ENCODE data around the gene ZBTB38.

The ZBTB38 gene

GRCh38 chr3:141328286-141329166 is 39.8 kb upstream of the ZBTB38 start:
- TF ChIP-seq REST (IDR thresholded peaks at IDR 0.05; ENCODE audit: insufficient replicate concordance, low read depth) (no peak), POLR2AphosphoS5 (IDR thresholded peaks at IDR 0.05; ENCODE audit: low read depth) (no peak), GABPA (IDR thresholded peaks at IDR 0.05; ENCODE audit: low read depth) (no peak), CTCF (IDR thresholded peaks at IDR 0.05; ENCODE audit: insufficient read depth, low read length) (no peak), SPI1 (IDR thresholded peaks at IDR 0.05; ENCODE audit: borderline replicate concordance, low read depth) (no peak)
- no peak overlapping the region for H3K4me3 ChIP-seq (replicated peaks; ENCODE audit: insufficient read depth, low read length)
- H3K27me3 ChIP-seq (ENCODE audit: insufficient read depth, poor library complexity, severe bottlenecking): no peaks in the 10 kb centered on the region
- H3K27ac ChIP-seq (replicated peaks): no peak overlapping the region
- no peak for DNase-seq (ENCODE audit: low read depth in 1 of 2, low spot score in 1 of 2)

DNA sequence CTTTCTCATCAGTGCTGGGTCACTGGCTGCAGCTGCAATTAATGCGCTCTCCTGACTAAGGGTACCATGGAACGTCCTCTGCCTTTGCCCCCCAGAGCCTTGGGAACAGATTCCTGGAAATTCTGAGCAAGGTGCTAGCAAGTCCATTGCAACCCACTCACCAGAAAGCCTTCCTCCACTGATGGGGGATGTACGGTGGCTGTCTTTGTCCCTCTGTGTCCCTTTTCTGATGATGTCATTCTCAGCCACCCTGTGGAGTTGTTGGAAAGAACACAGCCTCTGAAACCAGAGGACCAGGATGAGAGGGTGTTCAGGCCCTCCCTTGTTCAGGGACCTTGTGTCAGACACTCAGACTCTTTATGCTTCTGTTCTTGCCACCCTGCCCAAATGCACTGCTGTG is 38.1 kb upstream of the ZBTB38 start:
- Histone ChIP-seq H3K27ac (replicated peaks) (no peak overlapping the region), H3K4me3 (replicated peaks; ENCODE audit: insufficient read depth, low read length) (no peak overlapping the region), H3K27me3 (ENCODE audit: insufficient read depth, poor library complexity, severe bottlenecking) (no peaks in the 10 kb centered on the region)
- DNase-seq (ENCODE audit: low read depth in 1 of 2, low spot score in 1 of 2): no peak
- TF ChIP-seq POLR2AphosphoS5 (IDR thresholded peaks at IDR 0.05; ENCODE audit: low read depth) (no peak), REST (IDR thresholded peaks at IDR 0.05; ENCODE audit: insufficient replicate concordance, low read depth) (no peak), GABPA (IDR thresholded peaks at IDR 0.05; ENCODE audit: low read depth) (no peak), CTCF (IDR thresholded peaks at IDR 0.05; ENCODE audit: insufficient read depth, low read length) (no peak), SPI1 (IDR thresholded peaks at IDR 0.05; ENCODE audit: borderline replicate concordance, low read depth) (no peak)

DNA sequence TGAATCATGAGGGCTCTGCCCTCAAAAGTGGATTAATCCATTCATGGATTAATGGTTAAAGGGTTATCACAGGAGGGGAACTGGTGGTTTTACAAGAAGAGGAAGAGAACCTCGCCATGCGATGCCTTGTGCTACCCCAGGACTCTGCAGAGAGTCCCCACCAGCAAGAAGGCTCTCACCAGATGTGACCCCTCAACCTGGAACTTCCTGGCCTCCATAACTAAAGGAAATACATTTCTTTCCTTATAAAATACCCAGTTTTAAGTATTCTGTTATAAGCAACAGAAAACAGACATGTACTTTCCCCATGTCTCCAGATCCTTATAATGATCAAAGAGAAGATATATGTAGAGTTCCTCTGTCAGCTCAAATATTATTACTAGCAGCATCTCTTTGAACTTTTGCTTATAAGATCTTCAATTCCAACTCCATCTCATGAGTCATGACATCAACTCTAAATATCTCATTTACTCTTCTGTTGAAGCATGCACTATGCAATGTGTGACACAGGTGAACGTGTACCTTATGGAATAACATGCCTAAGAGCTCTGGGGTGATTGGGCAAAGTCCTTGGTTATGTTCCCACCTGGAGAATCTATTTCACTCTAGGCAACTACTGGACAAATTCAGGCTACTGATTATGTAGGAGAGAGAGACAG is 37.5 kb upstream of the ZBTB38 start:
- Histone ChIP-seq H3K27me3 (ENCODE audit: insufficient read depth, poor library complexity, severe bottlenecking) (no peaks in the 10 kb centered on the region), H3K27ac (replicated peaks) (no peak overlapping the region), H3K4me3 (replicated peaks; ENCODE audit: insufficient read depth, low read length) (no peak overlapping the region)
- TF ChIP-seq REST (IDR thresholded peaks at IDR 0.05; ENCODE audit: insufficient replicate concordance, low read depth) (no peak), POLR2AphosphoS5 (IDR thresholded peaks at IDR 0.05; ENCODE audit: low read depth) (no peak), GABPA (IDR thresholded peaks at IDR 0.05; ENCODE audit: low read depth) (peak; percentile 15; the same call in 1 of the 2 replicates), SPI1 (IDR thresholded peaks at IDR 0.05; ENCODE audit: borderline replicate concordance, low read depth) (peak; percentile 37; the same call in 1 of the 2 replicates)
- no peak for DNase-seq (ENCODE audit: low read depth in 1 of 2, low spot score in 1 of 2)
